K562 (cell line): ENCODE results near the gene NYAP2. TPM values are rescaled to one million over a fixed set of nuclear protein-coding genes. Genes with fewer than 3 reads are reported as not detected.

Source experiments
- DACH1 ChIP-seq: fragments of 450-650 bp; IDR thresholded peaks from 2 replicates; pipeline ENCODE4 v1.6.1; 2018; ENCODE audit not compliant: partially characterized antibody
- ELK1 ChIP-seq: sonication (generic); formaldehyde crosslinking; IDR thresholded peaks from 2 replicates; pipeline ENCODE4 v1.8.1; 2022; ENCODE audit warnings: missing genetic modification reagents
- GABPB1 ChIP-seq: sonication (generic); formaldehyde crosslinking; IDR thresholded peaks from 2 replicates; pipeline ENCODE4 v1.8.0; 2022; ENCODE audit warnings: mild to moderate bottlenecking, missing genetic modification reagents
- HEY1 ChIP-seq: fragments of 250-450 bp; sonication (Bioruptor Pico); IDR thresholded peaks from 2 replicates; pipeline ENCODE4 v1.5.0; 2020; ENCODE audit warnings: mild to moderate bottlenecking, moderate library complexity, borderline replicate concordance
- MBD1 ChIP-seq: fragments of 250-450 bp; sonication (Bioruptor Pico); IDR thresholded peaks from 2 replicates; pipeline ENCODE4 v1.8.0; 2022; ENCODE audit warnings: inconsistent platforms
- PRPF4 ChIP-seq: fragments of 200-400 bp; formaldehyde crosslinking; IDR thresholded peaks from one replicate; pipeline ENCODE4 v1.6.1; 2017; ENCODE audit warnings: low read length, low read depth, mild to moderate bottlenecking; ENCODE audit not compliant: insufficient read depth, poor library complexity, severe bottlenecking
- REST ChIP-seq, 2 experiments: fragments of 450-650 bp; formaldehyde crosslinking in 1 of 2; IDR thresholded peaks; 2 replicates each; pipeline versions ENCODE4 v1.4.0 to v1.6.1; 2014 to 2020; ENCODE audit warnings: mild to moderate bottlenecking in 2 of 2, borderline replicate concordance in 1 of 2, low read depth in 1 of 2
- ZBTB2 ChIP-seq: fragments of 450-650 bp; IDR thresholded peaks from 2 replicates; pipeline ENCODE4 v1.6.1; 2016; ENCODE audit warnings: antibody characterized with exemption
- ZNF146 ChIP-seq: IDR thresholded peaks from one replicate; pipeline ENCODE4 v1.6.1; 2018; ENCODE audit warnings: missing compliant biosample characterization; ENCODE audit not compliant: unreplicated experiment
- ZNF316 ChIP-seq: fragments of 450-650 bp; IDR thresholded peaks from 2 replicates; pipeline ENCODE4 v1.6.1; 2016
- polyA plus RNA-seq, 8 experiments: library from polyadenylated mRNA; depleted of rRNA in 4 of 8; stranded (reverse) in 5 of 8; unstranded in 3 of 8; fragments of >200 nt; fragmentation: Nextera tagmentation in 2 of 8; fragmentation: Illumina TruSeq in 1 of 8; extraction: Ambion mirVana in 2 of 8; extraction: Trizol in 1 of 8; gene quantifications; 2 replicates each; pipeline versions ENCODE4 v1.2.1 to v1.2.3, GENCODE V29; 2011 to 2014; ENCODE audit warnings: inconsistent platforms in 1 of 8, missing spikeins in 1 of 8
- total RNA-seq, 7 experiments: library from RNA; depleted of rRNA in 6 of 7; stranded (reverse); fragments of >200 nt in 6 of 7; fragmentation: Illumina TruSeq in 2 of 7; extraction: Trizol in 2 of 7; gene quantifications; 2 replicates each; pipeline versions ENCODE4 v1.2.1 to v1.2.3, GENCODE V29; 2011 to 2021; ENCODE audit warnings: low replicate concordance in 1 of 7

NYAP2 gene
- total and polyA plus RNA-seq, 9 of the 15 experiments (the other 6 are each of a cell fraction or from before 2014, with no cell fraction given): 0.03 to 0.04 (median 0.04) TPM; not detected in 3

- no peak for TF ChIP-seq REST (IDR thresholded peaks at IDR 0.05; ENCODE audit: borderline replicate concordance)
- TF ChIP-seq REST (CRISPR knock-in tag; IDR thresholded peaks at IDR 0.05; ENCODE audit: low read depth): no peak
- TF ChIP-seq ZBTB2: no peak
- TF ChIP-seq ZNF316: no peak
- no peak for TF ChIP-seq DACH1
- TF ChIP-seq ZNF146: no peak
- TF ChIP-seq HEY1: no peak
- TF ChIP-seq ELK1 (CRISPR knock-in tag): no peak
- TF ChIP-seq GABPB1 (CRISPR knock-in tag): no peak
- no peak for TF ChIP-seq PRPF4
- no peak for TF ChIP-seq MBD1 (CRISPR knock-in tag)
These were observed 97.1 kb downstream of the NYAP2 start (continued) for GRCh38 chr2:225496568-225496967.
